Measurements from ENCODE around the gene PEX11A. TPM values are rescaled to one million over a fixed set of nuclear protein-coding genes. Genes with fewer than 3 reads are reported as not detected.
A peak's percentile ranks its signal among the peaks of the same experiment; 100 is the strongest.

PEX11A gene
- total RNA-seq, 1 experiment from 2014 or later, result 1.3 TPM

GRCh38 chr15:89669309-89669865 is 21.2 kb downstream of the PEX11A start:
- peaks cover 35% of the 10 kb centered on the region for H3K27me3 Mint-ChIP-seq (ENCODE audit: low read depth)

More at GRCh38 chr15:89669309-89669865, 21.2 kb downstream of the PEX11A start:
- Histone ChIP-seq H3K14ac (ENCODE audit: insufficient read depth, low read length) (no peak overlapping the region), H3K4ac (ENCODE audit: low read depth, low read length) (no peak overlapping the region), H3K56ac (ENCODE audit: insufficient read length, low read depth, low read length) (no peak overlapping the region), H3K4me1 (ENCODE audit: insufficient read depth, low read length) (no peaks in the 10 kb centered on the region), H3K27me3 (ENCODE audit: insufficient read depth, low read length) (no peaks in the 10 kb centered on the region; the same call in 1 of the 2 replicates), H4K91ac (ENCODE audit: insufficient read length, low read depth, low read length) (no peak overlapping the region), H2AFZ (ENCODE audit: low read length) (no peak overlapping the region), H2AK5ac (ENCODE audit: insufficient read length, low read length) (no peak overlapping the region), H2BK15ac (ENCODE audit: low read depth, low read length) (no peak overlapping the region), H3K79me2 (ENCODE audit: insufficient read depth, low read length) (no peaks in the 10 kb centered on the region), H3T11ph (ENCODE audit: low read length) (no peak overlapping the region), H3K23ac (ENCODE audit: insufficient read length, low read depth, low read length) (no peak overlapping the region), H2BK5ac (ENCODE audit: insufficient read length, low read length) (no peak overlapping the region), H3K9ac (ENCODE audit: extremely low read depth, insufficient read length, low read length) (no peak overlapping the region), H2BK20ac (ENCODE audit: low read depth, low read length, poor library complexity, severe bottlenecking) (no peak overlapping the region), H4K8ac (replicated peaks; ENCODE audit: insufficient read length, low read depth, low read length) (no peak overlapping the region), H3K9me3 (ENCODE audit: control insufficient read depth, low read depth, low read length) (no peaks in the 10 kb centered on the region), H3K4me2 (ENCODE audit: insufficient read depth, insufficient read length, low read length) (no peak overlapping the region), H2BK120ac (ENCODE audit: low read depth, low read length, poor library complexity, severe bottlenecking) (no peak overlapping the region), H3K79me1 (ENCODE audit: insufficient read depth, low read depth, low read length, poor library complexity, severe bottlenecking) (no peaks in the 10 kb centered on the region), H4K20me1 (ENCODE audit: control insufficient read depth, insufficient read depth, insufficient read length) (no peaks in the 10 kb centered on the region), H4K5ac (ENCODE audit: insufficient read length, low read depth, low read length) (no peak overlapping the region), H3K18ac (ENCODE audit: insufficient read length, low read depth, low read length) (no peak overlapping the region), H3K27ac (ENCODE audit: insufficient read length, low read depth, low read length) (no peak overlapping the region), H3K23me2 (ENCODE audit: insufficient read length, low read depth, low read length, poor library complexity, severe bottlenecking) (no peaks in the 10 kb centered on the region), H2BK12ac (ENCODE audit: insufficient read length, low read depth, low read length) (no peak overlapping the region)
- WGBS (ENCODE audit: extremely low coverage, insufficient read length, low lambda C conversion rate), result no CpG with 5 or more reads among the region's 9 CpGs
- H3K4me3 Mint-ChIP-seq, result no peak overlapping the region
- TF ChIP-seq CTCF (conservative IDR thresholded peaks at IDR 0.05), result no peak
- peaks cover 11 to 21% of the 10 kb centered on the region in 2 experiments for H3K4me1 Mint-ChIP-seq
- H3K9me3 Mint-ChIP-seq, result no peaks in the 10 kb centered on the region
- no peak for DNase-seq
- H3K36me3 Mint-ChIP-seq (ENCODE audit: insufficient read depth in 1 of 3, low read depth in 3 of 3), result no peaks in the 10 kb centered on the region; a peak in 1 of 7 replicates
- peak overlapping the region in 1 of 3 experiments; percentile 44; a peak in 1 of 7 replicates for H3K27ac Mint-ChIP-seq

Data from H9 (cell line).